DND-41 (cell line): ENCODE results near the gene ANXA4.

Source experiments
- CTCF ChIP-seq: IDR thresholded peaks from 2 replicates; pipeline ENCODE4 v1.5.1; 2012; ENCODE audit warnings: borderline replicate concordance, low read length, moderate library complexity, mild to moderate bottlenecking; ENCODE audit not compliant: poor library complexity, severe bottlenecking; ENCODE audit errors: extremely low read depth
- EZH2 ChIP-seq: IDR thresholded peaks from 3 replicates; pipeline ENCODE4 v1.6.1; 2012; ENCODE audit warnings: borderline replicate concordance, low read depth, mild to moderate bottlenecking, moderate library complexity, low read length, inconsistent platforms; ENCODE audit not compliant: severe bottlenecking

DNA sequence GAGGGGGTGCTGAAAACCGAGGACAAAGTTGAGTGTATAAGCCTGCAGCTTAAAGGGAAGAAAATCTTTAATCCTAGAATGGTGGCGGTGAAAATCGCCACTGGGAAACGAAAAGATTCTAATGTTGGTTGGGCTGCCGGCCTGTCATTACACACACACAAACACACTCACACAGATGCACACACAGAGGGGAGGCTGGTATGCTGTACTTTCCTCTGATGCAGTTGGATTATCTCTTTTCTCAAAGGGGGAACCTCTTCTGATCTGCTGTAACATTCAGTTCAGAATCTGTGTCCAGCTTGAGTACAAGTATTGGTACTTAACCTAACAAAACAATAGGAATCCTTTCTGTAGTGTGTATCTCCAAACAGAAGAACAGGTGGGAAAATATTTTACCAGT is 39.0 kb downstream of the ANXA4 start:
- no peak for TF ChIP-seq CTCF
- TF ChIP-seq EZH2: no peak
